ENCODE data around the gene EVL.

DNA sequence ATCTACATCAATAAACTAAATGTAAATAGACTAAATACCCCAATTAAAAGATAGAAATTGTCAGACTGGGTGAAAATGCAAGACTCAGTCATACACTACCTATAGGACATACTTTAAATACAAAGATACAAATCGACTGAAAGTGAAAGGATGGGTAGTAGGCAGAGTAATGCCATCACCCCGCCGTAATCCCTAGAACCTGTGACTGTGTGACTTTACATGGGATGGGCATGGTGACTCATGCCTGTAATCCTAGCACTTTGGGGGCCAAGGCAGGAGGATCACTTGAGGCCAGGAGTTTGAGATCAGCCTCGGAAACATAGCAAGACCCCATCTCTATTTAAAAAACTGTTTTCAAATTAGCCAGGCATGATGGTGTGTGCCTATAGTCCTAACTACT is 2.6 kb upstream of the EVL start:
- TF ChIP-seq GATA3 (IDR thresholded peaks at IDR 0.05; ENCODE audit: low read depth, low read length), result no peak
- no peak for TF ChIP-seq GATA2 (IDR thresholded peaks at IDR 0.05; ENCODE audit: low read depth, low read length)
